NK-92 treated with Interleukin-12 subunit alpha and Interleukin-12 subunit beta, amount 100 ng/mL, for 24 hours (cell line): ENCODE data around the gene PPP1R15B.
A peak's percentile ranks its signal among the peaks of the same experiment; 100 is the strongest.

ENCODE experiments used
- DNase-seq: peaks from one replicate; lab custom pipeline; 2025; lab: John Stamatoyannopoulos, UW

PPP1R15B gene

GRCh38 chr1:204420039-204421004 lies 8.7 kb upstream of the PPP1R15B start:
- no peak for DNase-seq

GRCh38 chr1:204419064-204419403 lies 7.4 kb upstream of the PPP1R15B start:
- no peak for DNase-seq

- no peak for DNase-seq
Observed at GRCh38 chr1:204418174-204419063, 6.8 kb upstream of the PPP1R15B start.

GRCh38 chr1:204417074-204417997 lies 5.7 kb upstream of the PPP1R15B start:
- peak; percentile 16 for DNase-seq

GRCh38 chr1:204416589-204417073 lies 5.0 kb upstream of the PPP1R15B start:
- no peak for DNase-seq

DNA sequence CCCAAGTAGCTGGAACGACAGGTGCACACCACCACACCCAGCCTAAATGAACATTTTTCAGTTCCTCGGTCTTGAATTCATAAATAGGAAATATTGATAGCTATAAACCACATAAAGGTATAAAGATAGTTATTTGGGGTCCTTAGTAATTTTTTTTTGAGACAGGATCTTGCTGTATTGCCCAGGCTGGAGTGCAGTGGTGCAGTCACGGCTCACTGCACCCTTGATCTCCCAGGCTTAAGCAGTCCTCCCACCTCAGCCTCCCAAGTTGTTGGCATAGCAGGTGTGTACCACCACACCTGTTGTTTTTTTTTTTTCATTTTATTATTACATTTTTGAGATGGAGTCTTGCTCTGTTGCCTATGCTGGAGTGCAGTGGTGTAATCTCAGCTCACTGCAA lies 3.7 kb upstream of the PPP1R15B start:
- DNase-seq = no peak

DNA sequence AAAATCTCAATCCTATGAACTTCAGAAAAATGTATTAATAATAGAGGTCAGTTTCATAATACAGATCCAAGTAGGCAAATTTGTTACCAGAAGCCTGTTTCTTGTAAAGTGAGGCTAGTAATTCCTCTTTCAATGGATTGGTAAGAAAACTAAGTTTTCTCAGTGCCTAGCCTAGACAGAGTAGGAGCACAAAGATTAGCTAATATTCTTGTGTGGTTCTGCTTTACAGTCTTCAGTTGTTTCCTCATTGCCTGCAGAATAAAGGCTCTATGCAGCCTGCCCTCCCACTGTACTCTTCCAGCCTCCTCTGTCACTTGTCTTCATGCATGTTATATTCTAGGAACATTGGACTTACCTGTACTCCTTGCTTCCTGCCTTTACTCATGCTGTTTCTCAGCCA lies 2.4 kb upstream of the PPP1R15B start:
- no peak for DNase-seq

- no peak for DNase-seq
Observed at GRCh38 chr1:204413170-204413535, 1.5 kb upstream of the PPP1R15B start.

GRCh38 chr1:204410688-204411450 lies 748 bp downstream of the PPP1R15B start:
- peak; percentile 29 for DNase-seq

DNA sequence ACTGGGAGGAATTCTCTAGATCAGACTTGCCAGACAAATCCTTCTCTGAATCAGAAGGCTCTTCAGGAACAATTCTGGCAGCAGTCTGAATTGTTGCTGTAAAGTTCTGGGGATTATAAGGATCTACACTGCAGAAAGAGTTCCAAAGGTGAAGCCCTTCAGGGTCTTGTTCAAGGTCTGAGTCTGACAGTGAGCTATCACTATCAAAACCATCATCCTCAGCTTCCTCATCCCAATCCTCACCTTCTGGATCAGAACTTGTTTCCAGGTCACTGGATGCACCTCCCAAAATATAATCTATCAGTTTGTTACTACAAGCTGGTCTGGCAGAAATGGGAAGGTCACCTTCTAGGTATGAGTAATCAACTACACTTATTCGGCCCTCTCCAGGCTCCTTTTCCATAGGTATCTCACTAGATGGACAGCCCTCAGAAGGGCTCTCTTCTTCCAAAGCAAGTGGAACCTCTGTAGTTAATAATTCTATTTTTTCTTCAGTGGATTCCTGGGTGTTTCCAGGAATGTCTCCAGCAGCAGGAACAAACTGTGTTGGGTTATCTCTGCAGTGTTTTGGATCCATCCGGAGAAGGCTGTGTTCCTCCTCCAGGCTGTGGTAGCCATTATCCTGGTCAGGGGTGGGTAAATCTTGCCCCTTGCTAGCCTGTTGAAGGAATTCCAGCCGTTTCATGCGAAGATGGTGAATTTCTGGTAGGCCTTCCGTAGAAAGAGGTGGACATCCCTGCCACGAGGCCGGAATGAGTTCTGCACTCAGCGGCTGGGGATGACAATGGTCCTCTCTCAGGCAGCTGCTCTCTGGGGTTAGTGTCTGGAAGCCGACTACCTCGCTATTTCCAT lies 1.6 kb downstream of the PPP1R15B start:
- DNase-seq = no peak

- no peak for DNase-seq
Observed at GRCh38 chr1:204409123-204409522, 2.5 kb downstream of the PPP1R15B start.

GRCh38 chr1:204408602-204409001 lies 3.0 kb downstream of the PPP1R15B start:
- no peak for DNase-seq

- DNase-seq = no peak
Observed at GRCh38 chr1:204408074-204408507, 3.5 kb downstream of the PPP1R15B start.

DNA sequence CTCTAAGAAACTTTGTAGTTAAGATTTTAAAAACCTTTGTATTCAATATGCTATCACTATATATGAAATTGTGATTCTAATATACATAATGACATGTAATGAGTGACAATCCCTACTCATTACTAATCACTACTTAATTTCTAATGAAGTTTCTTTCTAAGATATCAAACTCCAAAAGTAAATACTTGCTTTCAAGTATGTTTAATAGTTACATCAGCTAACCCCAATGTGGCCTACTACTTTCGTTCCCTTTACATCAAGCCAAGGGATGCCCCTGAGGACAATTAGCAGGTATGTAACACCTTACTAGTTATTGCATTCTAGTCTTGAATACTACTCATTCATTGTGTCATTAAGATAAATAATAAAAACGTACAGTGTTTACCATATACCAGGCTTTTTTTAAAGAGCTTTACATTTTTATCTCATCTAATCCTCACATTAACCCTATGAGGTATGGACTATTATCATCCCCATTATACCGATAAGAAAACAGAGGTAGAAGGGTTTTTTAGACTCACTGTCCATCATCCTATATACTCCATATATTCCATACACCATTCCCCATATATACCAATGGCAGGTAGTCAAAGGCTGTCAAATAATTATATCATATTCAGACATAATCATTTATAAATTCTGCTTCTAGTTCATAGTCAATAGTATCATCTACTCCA lies 4.2 kb downstream of the PPP1R15B start:
- no peak for DNase-seq

- no peak for DNase-seq
Observed at GRCh38 chr1:204406621-204407020, 5.0 kb downstream of the PPP1R15B start.

GRCh38 chr1:204405988-204406387 lies 5.6 kb downstream of the PPP1R15B start:
- DNase-seq = no peak

DNA sequence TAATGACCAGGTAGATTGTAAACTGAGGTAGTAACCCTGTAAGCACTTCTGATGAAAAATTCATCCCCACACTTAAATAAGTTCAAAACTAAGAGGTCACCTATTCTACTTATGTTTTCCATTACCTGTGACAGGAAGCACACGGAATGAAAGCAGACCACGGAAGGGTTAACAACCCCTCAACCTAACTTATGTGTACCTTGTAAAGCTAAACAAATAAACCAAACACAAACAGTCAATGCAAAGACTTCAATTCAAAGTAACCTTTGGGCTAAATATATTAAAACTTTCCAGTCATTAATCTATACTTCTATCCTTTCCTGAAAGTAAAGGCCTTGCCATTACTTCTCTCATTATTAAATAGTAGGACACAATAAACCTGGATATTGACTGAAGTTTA lies 7.0 kb downstream of the PPP1R15B start:
- no peak for DNase-seq

- DNase-seq = no peak
Observed at GRCh38 chr1:204402391-204402790, 9.2 kb downstream of the PPP1R15B start.

DNA sequence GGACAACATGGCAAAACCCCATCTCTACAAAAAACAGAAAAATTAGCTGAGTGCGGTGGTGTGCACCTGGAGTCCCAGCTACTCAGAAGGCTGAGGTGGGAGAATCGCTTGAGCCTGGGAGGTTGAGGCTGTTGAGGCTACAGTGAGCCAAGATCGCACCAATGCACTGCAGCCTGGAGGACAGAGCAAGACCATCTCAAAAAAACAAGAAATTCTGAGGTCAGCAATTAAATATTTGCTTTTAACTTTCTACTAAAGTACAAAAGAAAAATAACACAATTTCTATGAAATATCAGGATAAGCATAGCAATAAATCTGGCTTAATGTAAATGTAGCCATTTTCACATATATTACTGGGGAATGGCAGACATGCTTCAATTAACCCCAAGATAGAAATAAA lies 9.9 kb downstream of the PPP1R15B start:
- no peak for DNase-seq
